HFFc6 (cell line): ENCODE measurements around the gene FDXR. TPM values are rescaled to one million over a fixed set of nuclear protein-coding genes. Genes with fewer than 3 reads are reported as not detected.

Experiments
- DNase-seq: peaks from one replicate; pipeline ENCODE4 v3.0.0-alpha.2; 2018
- H3K27ac Mint-ChIP-seq: 2 replicates; pipeline ENCODE4 v1.8.0; 2020; ENCODE audit warnings: mild to moderate bottlenecking, mixed read lengths
- H3K27me3 Mint-ChIP-seq: 2 replicates; pipeline ENCODE4 v1.8.0; 2021; ENCODE audit warnings: mild to moderate bottlenecking, moderate library complexity, mixed read lengths; ENCODE audit not compliant: insufficient read depth
- H3K36me3 Mint-ChIP-seq: 2 replicates; pipeline ENCODE4 v1.8.0; 2021; ENCODE audit warnings: low read depth, mixed read lengths
- H3K4me1 Mint-ChIP-seq: 2 replicates; pipeline ENCODE4 v1.8.0; 2020; ENCODE audit warnings: low read depth, mixed read lengths
- H3K4me3 Mint-ChIP-seq: 2 replicates; pipeline ENCODE4 v1.8.0; 2020; ENCODE audit warnings: mild to moderate bottlenecking, moderate library complexity, mixed read lengths
- H3K9me3 Mint-ChIP-seq: 2 replicates; pipeline ENCODE4 v1.8.0; 2020; ENCODE audit warnings: mild to moderate bottlenecking, mixed read lengths
- total RNA-seq, 6 experiments: library from RNA; stranded (reverse); fragmentation: NEBNext Ultra II Directional; extraction: Animal tissue kit (Norgen Biotek cat#: 25700); gene quantifications; 2 replicates in 1 of 6; 3 replicates in 5 of 6; pipeline ENCODE4 v1.2.3, GENCODE V29; 2021
- TF ChIP-seq, protein P1 (sequence below): fragments of 200-600 bp; sonication (generic); IDR thresholded peaks from 2 replicates; pipeline ENCODE4 v1.5.0; 2021; ENCODE audit warnings: antibody characterized with exemption, mild to moderate bottlenecking

The FDXR gene
- total RNA-seq, 6 experiments from 2014 or later = 25.5 to 35.5 (median 33.9) TPM

DNA sequence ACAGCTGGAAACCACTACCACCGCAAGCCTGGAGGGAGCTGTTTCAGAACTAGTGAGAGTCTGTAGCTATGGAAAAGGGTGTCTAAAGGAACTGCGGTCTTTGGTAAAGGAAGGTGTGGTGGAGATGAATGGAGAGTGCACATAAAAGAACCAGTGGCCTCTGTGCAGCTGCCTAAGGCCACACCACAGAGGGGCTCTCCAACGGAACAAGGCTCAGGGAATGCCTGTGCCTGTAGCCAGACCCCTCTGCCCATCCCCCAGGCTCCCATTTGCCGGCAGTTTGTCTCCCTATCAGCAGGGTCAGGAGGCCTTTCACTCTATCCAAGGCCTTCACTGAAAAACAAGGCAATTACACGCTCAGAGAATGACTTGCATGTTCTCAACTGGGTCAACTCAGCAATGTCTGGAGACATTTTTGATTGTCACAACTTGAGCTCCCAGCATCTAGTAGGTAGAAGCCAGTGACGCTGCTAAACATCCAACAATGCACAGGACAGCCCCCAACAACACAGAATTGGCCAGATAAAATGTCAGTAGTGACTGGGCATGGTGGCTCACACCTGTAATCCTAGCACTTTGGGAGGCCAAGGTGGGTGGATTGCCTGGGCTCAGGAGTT, 3.3 kb upstream of the FDXR start:
- H3K4me1 Mint-ChIP-seq = peaks cover 23% of the 10 kb centered on the region
- no peak for DNase-seq
- H3K4me3 Mint-ChIP-seq = no peak overlapping the region
- TF ChIP-seq, protein P1, sequence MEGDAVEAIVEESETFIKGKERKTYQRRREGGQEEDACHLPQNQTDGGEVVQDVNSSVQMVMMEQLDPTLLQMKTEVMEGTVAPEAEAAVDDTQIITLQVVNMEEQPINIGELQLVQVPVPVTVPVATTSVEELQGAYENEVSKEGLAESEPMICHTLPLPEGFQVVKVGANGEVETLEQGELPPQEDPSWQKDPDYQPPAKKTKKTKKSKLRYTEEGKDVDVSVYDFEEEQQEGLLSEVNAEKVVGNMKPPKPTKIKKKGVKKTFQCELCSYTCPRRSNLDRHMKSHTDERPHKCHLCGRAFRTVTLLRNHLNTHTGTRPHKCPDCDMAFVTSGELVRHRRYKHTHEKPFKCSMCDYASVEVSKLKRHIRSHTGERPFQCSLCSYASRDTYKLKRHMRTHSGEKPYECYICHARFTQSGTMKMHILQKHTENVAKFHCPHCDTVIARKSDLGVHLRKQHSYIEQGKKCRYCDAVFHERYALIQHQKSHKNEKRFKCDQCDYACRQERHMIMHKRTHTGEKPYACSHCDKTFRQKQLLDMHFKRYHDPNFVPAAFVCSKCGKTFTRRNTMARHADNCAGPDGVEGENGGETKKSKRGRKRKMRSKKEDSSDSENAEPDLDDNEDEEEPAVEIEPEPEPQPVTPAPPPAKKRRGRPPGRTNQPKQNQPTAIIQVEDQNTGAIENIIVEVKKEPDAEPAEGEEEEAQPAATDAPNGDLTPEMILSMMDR = no peak
- H3K27me3 Mint-ChIP-seq = peaks cover 18% of the 10 kb centered on the region
- no peak overlapping the region for H3K27ac Mint-ChIP-seq
- no peaks in the 10 kb centered on the region for H3K9me3 Mint-ChIP-seq
- H3K36me3 Mint-ChIP-seq = peaks cover 9% of the 10 kb centered on the region; the same call in 1 of the 2 replicates

DNA sequence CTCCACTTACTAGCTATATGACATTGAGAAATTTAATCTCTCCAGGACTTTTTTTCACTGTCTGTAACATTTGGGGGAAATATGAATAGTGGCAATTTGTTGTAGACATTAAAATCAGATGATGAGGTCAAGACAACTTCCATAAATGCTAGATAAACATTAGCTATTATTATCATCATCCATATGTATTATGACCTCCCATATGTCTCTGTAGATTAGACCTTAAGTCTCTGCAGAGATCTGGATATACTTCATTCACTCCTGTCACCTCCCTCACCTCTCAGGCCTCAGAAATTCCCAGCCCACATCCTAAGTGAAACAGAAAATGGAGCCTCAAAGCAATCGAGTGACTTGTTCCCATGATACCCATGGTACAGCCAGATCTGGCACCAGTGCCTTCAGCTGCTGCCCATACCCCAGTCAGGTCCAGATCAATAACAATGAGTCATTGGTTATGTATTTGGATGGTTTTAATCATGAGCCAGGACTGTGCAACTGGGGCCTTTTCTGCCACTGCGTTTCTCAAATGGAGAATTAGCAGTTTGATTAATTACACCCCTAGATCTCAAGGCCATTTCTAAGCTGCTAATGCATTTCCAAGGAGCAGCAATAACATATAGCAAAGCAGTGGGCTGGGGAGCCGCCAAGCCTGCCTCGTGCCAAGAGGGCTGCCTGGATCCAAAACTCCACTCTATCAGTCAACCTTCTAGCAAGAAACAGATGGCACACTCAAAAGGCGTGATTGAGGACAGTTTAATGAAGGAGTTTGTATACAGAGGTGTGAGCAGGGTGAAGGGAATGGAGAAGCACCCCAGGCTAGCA, 2.6 kb upstream of the FDXR start:
- Mint-ChIP-seq H3K4me3 (no peak overlapping the region), H3K27me3 (peaks cover 15% of the 10 kb centered on the region), H3K36me3 (peaks cover 11% of the 10 kb centered on the region; the same call in 1 of the 2 replicates), H3K27ac (no peak overlapping the region), H3K9me3 (no peaks in the 10 kb centered on the region), H3K4me1 (peaks cover 30% of the 10 kb centered on the region)
- TF ChIP-seq, protein P1 = no peak
- DNase-seq = no peak

DNA sequence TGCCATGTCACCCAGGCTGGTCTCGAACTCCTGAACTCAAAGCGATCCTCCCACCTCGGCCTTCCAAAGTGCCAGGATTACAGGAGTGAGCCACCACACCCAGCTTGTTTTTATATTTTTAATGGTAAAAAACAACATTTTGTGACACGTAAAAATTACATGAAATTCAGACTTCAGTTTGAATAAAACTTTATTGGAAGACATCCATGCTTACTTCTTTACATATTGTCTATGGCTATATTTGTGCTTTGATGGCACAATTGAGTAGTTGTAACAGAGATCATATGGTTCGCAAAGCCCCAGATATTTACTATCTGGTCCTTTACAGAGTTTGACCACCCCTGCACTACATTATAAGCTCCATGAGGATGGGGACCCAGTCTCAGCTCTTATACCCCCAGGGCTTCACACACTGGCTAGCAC, 1.8 kb upstream of the FDXR start:
- Mint-ChIP-seq H3K4me3 (no peak overlapping the region), H3K4me1 (peaks cover 32% of the 10 kb centered on the region)
- TF ChIP-seq, protein P1 = no peak

DNA sequence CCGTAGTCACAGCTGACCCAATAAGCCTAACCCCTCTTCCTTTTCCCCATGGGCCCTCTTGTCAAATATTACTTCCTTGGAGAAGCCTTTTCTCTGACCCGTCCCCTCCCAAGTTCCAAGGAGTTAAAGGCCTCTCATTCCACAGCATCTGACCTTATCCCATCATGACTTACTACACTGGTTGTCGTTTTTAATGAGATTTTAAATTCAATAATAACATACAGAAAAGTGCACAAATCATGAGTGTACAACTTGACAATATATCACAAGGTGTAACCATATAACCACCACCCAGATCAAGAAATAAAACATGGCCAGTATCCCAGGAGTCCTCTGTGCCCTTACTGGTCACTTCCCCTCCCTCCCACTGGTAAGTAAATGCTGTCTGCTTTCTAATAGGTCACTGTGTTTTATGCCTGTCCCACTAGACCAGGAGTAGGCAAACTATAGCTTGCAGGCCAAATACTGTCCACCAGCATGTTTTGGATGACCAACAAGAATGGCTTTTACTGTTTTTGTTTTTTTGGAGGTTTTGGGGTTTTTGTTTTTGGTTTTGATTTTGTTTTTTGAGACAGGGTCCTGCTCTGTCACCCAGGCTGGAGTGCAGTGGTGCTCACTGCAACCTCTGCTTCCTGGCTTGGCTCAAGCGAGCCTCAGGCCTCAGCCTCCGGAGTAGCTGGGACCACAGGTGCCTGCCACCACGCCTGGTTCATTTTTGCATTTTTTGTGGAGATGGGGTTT, 1.2 kb upstream of the FDXR start:
- H3K4me1 Mint-ChIP-seq = peaks cover 32% of the 10 kb centered on the region
- H3K9me3 Mint-ChIP-seq = no peaks in the 10 kb centered on the region
- TF ChIP-seq, protein P1 = no peak
- no peak for DNase-seq
- H3K27me3 Mint-ChIP-seq = peaks cover 6% of the 10 kb centered on the region
- H3K27ac Mint-ChIP-seq = peak overlapping the region; percentile 91
- H3K4me3 Mint-ChIP-seq = peak overlapping the region; percentile 98
- peaks cover 11% of the 10 kb centered on the region; the same call in 1 of the 2 replicates for H3K36me3 Mint-ChIP-seq

More for the DNA sequence above, 1.8 kb upstream of the FDXR start:
- H3K27me3 Mint-ChIP-seq = peaks cover 12% of the 10 kb centered on the region
- H3K27ac Mint-ChIP-seq = no peak overlapping the region
- peaks cover 11% of the 10 kb centered on the region; the same call in 1 of the 2 replicates for H3K36me3 Mint-ChIP-seq
- no peak for DNase-seq
- H3K9me3 Mint-ChIP-seq = no peaks in the 10 kb centered on the region

DNA sequence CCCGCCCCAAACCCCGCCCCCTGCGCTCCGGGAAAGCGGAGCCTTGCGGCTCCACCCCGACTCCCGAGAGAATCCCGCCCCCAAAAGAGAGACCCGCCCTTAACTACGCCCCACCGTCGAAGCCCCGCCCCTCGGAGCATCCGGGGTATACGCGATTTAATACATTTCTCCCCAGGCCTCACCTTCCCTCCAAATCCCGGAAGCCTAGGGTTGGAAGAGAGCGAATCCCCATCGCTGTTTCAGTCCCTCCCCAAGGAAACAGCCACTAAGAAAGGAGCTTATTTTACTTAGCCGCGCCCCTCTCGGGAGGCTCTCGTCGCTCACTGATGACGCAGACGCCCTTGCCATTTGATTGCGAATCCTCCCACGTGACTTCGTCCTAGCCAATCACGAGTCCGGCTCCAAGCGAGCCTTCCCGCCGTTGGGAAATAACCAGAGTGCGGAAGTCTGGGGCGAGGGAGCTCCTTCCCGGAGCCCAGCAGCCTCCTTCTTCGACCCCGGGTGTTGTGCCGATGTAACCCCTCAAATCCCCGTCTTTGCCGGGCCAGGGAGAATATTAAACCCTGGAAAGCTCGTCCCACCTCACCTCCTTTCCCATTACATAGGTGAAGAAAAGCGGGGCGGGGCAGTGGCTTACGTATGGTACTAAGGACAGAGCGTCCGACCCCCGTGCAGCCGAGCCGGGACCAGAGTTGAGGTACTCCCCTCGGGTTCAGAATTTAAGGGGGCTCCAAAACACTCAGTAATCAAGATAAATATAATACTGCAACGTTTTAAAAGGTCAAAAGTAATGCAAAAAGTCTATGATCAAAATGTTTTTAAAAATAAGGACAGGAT, 461 bp upstream of the FDXR start:
- TF ChIP-seq, protein P1 = no peak
- H3K27me3 Mint-ChIP-seq = peaks cover 5% of the 10 kb centered on the region
- peak overlapping the region; percentile 98 for H3K4me3 Mint-ChIP-seq
- peaks cover 37% of the 10 kb centered on the region for H3K4me1 Mint-ChIP-seq
- peaks cover 11% of the 10 kb centered on the region; the same call in 1 of the 2 replicates for H3K36me3 Mint-ChIP-seq
- H3K27ac Mint-ChIP-seq = peak overlapping the region; percentile 91
- no peaks in the 10 kb centered on the region for H3K9me3 Mint-ChIP-seq
- peak; percentile 100 for DNase-seq
